HG02943 (cell line): ENCODE data around the gene DHX38.

ENCODE experiments used
- ATAC-seq: cut with Tn5 transposase; IDR thresholded peaks from one replicate; pipeline ENCODE4 v1.9.1; 2021; ENCODE audit warnings: mild to moderate bottlenecking, low read depth, moderate library complexity; ENCODE audit not compliant: unreplicated experiment

DHX38 gene

GRCh38 chr16:72120026-72120425 lies 26.4 kb downstream of the DHX38 start:
- no peak for ATAC-seq

GRCh38 chr16:72122308-72122707 lies 28.7 kb downstream of the DHX38 start:
- no peak for ATAC-seq

- ATAC-seq: no peak
These were observed 29.3 kb downstream of the DHX38 start for GRCh38 chr16:72122916-72123315.

GRCh38 chr16:72123426-72123825 lies 29.8 kb downstream of the DHX38 start:
- no peak for ATAC-seq

GRCh38 chr16:72124148-72124547 lies 30.5 kb downstream of the DHX38 start:
- no peak for ATAC-seq

GRCh38 chr16:72124761-72125634 lies 31.4 kb downstream of the DHX38 start:
- ATAC-seq: no peak

- no peak for ATAC-seq
These were observed 32.2 kb downstream of the DHX38 start for GRCh38 chr16:72125635-72126428.

- ATAC-seq: no peak
These were observed 32.8 kb downstream of the DHX38 start for GRCh38 chr16:72126429-72126765.

GRCh38 chr16:72128701-72129100 lies 35.1 kb downstream of the DHX38 start:
- ATAC-seq: no peak

GRCh38 chr16:72129976-72130656 lies 36.5 kb downstream of the DHX38 start:
- no peak for ATAC-seq

GRCh38 chr16:72131036-72131435 lies 37.4 kb downstream of the DHX38 start:
- ATAC-seq: no peak

- ATAC-seq: no peak
These were observed 39.1 kb downstream of the DHX38 start for GRCh38 chr16:72132726-72133125.

GRCh38 chr16:72134507-72134906 lies 40.9 kb downstream of the DHX38 start:
- no peak for ATAC-seq

- ATAC-seq: no peak
These were observed 43.9 kb downstream of the DHX38 start for GRCh38 chr16:72137380-72138063.

GRCh38 chr16:72138064-72138572 lies 44.5 kb downstream of the DHX38 start:
- no peak for ATAC-seq

GRCh38 chr16:72139908-72140307 lies 46.3 kb downstream of the DHX38 start:
- ATAC-seq: no peak

- no peak for ATAC-seq
These were observed 48.8 kb downstream of the DHX38 start for GRCh38 chr16:72142476-72142875.

GRCh38 chr16:72149676-72150464 lies 56.2 kb downstream of the DHX38 start:
- ATAC-seq: no peak

GRCh38 chr16:72159386-72159785 lies 65.7 kb downstream of the DHX38 start:
- no peak for ATAC-seq

GRCh38 chr16:72159801-72160200 lies 66.2 kb downstream of the DHX38 start:
- ATAC-seq: no peak
